GM19452 (cell line): ENCODE results near the gene TGFBR3L.
"Not testable (repeated sequence)": the region's sequence is repeated elsewhere in the genome, so short reads cannot be mapped to it uniquely, and the experiment has no call there.

Experiments
- ATAC-seq: cut with Tn5 transposase; IDR thresholded peaks from one replicate; pipeline ENCODE4 v1.9.1; 2021; ENCODE audit not compliant: unreplicated experiment

The TGFBR3L gene

GRCh38 chr19:7879111-7879807 lies 35.4 kb upstream of the TGFBR3L start:
- ATAC-seq: no peak

GRCh38 chr19:7879836-7880235 lies 34.8 kb upstream of the TGFBR3L start:
- ATAC-seq: no peak

- no peak for ATAC-seq
These were observed 32.7 kb upstream of the TGFBR3L start for GRCh38 chr19:7881910-7882309.

GRCh38 chr19:7883105-7883504 lies 31.5 kb upstream of the TGFBR3L start:
- no peak for ATAC-seq

- ATAC-seq: no peak
These were observed 30.6 kb upstream of the TGFBR3L start for GRCh38 chr19:7883796-7884570.

- ATAC-seq: no peak
These were observed 28.8 kb upstream of the TGFBR3L start for GRCh38 chr19:7885818-7886217.

- ATAC-seq: no peak
These were observed 27.1 kb upstream of the TGFBR3L start for GRCh38 chr19:7887408-7888144.

GRCh38 chr19:7888145-7888825 lies 26.3 kb upstream of the TGFBR3L start, which contains the start of gene LRRC8E:
TSS of gene LRRC8E (plus strand) at chr19:7888510. CDS start at chr19:7895604, 7,094 bp downstream.
- ATAC-seq: no peak

- ATAC-seq: no peak
These were observed 25.8 kb upstream of the TGFBR3L start for GRCh38 chr19:7888826-7889217.

GRCh38 chr19:7893362-7894101 lies 21.1 kb upstream of the TGFBR3L start:
- ATAC-seq: not testable (repeated sequence)

GRCh38 chr19:7894612-7895309 lies 19.9 kb upstream of the TGFBR3L start:
- ATAC-seq: no peak

GRCh38 chr19:7895565-7895964 lies 19.1 kb upstream of the TGFBR3L start:
- ATAC-seq: no peak

GRCh38 chr19:7897292-7897691 lies 17.3 kb upstream of the TGFBR3L start:
- no peak for ATAC-seq

GRCh38 chr19:7898967-7899366 lies 15.7 kb upstream of the TGFBR3L start:
- ATAC-seq: no peak

- no peak for ATAC-seq
These were observed 14.8 kb upstream of the TGFBR3L start for GRCh38 chr19:7899751-7900378.

- no peak for ATAC-seq
These were observed 14.2 kb upstream of the TGFBR3L start for GRCh38 chr19:7900401-7900870.

GRCh38 chr19:7900931-7901330 lies 13.7 kb upstream of the TGFBR3L start:
- no peak for ATAC-seq

GRCh38 chr19:7901337-7901736 lies 13.3 kb upstream of the TGFBR3L start:
- ATAC-seq: no peak

GRCh38 chr19:7902796-7903243 lies 11.8 kb upstream of the TGFBR3L start:
- no peak for ATAC-seq
